Right hindlimb (tissue), 1 donor: ENCODE data around the gene SC5D.

Experiments
- DNase-seq: peaks from one replicate; pipeline ENCODE4 v3.0.0-alpha.2; 2018

SC5D gene, protein sequence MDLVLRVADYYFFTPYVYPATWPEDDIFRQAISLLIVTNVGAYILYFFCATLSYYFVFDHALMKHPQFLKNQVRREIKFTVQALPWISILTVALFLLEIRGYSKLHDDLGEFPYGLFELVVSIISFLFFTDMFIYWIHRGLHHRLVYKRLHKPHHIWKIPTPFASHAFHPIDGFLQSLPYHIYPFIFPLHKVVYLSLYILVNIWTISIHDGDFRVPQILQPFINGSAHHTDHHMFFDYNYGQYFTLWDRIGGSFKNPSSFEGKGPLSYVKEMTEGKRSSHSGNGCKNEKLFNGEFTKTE

DNA sequence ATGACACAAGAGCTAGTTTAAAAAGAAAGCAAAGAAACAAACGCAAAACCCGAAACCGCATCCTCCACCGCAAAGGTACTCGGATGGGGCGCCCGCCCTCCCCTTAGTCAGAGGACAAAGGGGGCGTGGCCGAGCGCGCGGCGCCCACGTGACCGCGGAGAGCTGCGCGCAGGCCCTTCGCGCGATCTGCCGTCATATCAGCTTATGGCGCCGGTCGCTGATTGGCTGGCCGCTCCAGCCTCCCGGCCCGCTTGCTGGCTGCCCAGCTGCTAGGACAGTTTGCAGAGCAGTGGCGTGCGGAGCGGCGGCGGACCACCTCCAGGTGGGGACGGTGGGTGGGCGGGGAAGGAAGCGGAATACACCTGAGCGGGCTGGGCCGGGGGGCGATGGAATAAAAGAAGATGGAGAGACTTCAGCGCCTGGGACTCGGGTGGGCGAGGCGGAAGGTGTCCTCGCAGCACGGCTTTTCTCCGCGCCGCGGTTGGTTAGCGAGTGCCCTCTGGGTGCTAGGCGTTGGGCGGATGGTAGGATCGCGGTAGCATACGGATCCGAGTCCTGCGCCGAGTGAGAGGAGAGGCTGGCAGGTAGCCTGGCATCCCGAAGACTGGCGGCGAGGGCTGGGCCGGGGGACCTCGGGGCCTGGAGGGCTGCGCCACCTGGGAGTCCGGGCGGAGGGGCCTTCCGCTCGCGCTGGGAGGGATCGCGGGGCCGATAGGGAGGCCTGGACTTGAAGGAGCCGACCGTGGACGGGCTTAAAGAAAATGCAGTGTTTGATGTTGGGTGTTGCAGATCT is at the start of gene SC5D:
SC5D (plus strand) TSS at position 277 of the 793 bp plus-strand sequence. CDS start 10,605 bp downstream, outside the sequence.
- DNase-seq = peak; percentile 95

DNA sequence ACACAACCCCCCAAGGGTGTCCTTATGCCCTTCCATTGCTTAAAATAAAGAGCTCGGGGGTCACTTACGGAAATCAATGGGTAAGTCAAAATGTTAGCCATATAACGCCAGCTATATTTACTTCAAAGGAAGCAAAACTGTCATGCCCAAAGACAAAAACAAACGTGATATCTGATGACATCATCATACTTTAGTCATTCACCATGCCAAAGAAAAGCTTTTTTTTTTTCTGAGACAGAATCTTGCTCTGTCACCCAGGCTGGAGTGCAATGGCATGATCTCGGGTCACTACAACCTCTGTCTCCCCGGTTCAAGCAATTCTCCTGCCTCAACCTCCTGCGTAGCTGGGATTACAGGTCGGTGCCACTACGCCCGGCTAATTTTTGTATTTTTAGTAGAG is 47.7 kb upstream of the SC5D start:
- no peak for DNase-seq

DNA sequence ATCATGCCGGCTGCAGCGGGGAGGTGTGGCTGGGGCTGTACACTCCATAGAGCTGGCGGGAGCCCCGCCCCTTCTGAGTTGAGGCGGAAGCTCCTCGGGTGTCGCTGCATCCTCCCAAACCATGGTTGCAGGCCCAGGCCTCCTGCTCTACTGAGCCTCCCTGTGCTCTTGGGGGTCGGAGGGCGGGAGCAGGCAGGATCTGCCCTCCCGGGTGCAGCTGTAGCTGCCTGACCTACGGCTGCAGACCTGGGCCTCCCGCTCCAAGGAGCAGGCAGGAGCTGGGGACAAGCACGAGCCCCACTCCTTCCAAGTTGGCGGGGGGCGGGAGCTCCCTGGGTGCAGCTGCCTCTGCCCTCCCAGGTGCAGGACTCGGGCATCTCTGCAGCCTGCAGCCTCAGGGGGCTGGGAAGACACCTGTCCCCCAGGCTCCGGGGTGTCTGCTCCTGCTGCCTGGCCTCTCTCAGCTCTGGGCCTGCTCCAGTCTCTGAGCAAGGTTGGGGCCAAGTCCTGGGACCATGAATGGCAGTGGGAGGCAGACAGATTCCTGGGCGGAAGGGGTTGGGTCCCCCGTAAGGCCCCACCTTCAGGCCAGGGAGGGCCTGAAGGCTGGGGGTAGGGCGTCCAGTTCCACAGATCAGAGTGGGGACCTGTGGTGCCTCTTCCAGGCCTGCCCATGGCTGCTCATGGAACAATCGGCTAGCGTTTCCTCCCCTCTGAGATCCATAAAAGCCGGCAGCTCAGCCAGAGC is 46.4 kb upstream of the SC5D start:
- no peak for DNase-seq

DNA sequence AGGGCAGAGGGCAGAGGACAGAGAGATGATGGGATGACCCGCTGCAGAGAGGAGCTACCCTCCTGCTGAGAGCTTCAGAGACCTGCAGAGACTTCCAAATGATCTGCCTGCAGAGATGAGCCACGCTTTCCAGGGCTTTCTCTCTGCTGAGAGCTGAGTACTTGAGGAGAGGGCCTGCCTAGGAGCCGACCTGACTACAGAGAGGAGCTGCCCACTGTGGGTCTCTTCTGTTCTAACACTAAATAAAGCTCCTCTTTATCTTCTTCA is 45.9 kb upstream of the SC5D start:
- DNase-seq = no peak

DNA sequence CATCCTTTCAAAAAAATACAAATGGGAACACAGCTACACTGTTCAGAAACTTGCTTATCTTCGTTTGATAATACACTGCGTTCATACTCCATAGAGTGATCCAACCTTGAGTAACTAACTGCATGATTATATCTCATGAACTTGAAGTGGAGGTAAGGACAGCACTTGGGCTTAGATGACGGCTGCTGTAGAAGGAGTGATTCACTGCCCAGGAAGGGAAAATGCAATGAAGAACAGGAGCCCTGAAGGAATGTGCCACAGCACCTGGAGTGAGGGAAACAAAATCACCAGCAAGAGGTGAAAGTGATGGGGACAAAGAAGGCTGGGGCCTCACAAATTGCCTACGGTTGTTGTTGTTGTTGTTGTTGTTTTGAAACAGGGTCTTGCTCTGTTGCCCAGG is 44.1 kb upstream of the SC5D start:
- DNase-seq = no peak

DNA sequence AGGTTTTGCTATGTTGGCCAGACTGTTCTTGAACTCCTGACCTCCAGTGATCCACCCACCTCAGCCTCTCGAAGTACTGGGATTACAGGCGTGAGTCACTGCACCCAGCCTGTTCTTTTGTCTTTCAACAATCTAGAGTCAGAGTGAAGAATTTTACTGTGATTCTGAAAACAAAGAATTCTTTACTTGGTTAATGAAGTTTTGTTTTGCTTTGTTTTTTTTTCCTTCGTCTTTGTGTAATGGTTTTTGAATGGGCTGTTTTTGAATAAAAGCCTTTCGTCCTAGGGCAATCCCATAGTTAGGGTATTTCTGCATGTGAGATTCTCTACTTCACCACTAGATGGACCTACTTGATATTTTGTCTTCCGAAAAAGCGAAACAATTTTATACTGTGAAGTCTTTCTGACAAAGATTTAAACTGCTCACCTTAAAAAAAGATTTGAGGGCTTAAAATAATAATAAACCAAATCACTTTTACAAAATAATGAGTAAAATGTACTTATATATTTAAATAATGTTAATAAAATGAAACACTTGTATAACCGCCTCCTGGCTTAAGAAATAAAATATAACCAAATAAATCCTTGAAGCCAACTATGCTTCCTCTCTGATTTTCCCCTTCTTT is 43.4 kb upstream of the SC5D start:
- no peak for DNase-seq

DNA sequence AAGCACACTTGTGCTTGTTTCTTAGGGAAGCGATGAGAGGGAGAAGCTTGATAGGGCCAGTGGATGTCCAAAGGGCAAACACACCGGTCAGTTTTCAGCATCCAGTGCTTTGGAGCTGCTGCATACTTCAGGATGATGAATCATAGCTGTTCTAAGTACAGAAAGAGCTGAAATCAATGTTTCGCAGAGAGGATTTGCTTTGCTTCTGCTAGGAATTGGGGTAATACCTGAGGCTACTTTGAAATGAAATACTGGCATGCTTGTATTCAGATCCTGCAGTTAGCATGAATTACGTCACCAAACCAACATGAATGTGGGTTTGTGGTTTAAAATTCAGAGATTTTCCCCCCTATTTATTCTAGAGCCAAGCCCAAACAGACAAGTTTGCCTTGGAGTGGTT is 41.7 kb upstream of the SC5D start:
- DNase-seq = no peak

DNA sequence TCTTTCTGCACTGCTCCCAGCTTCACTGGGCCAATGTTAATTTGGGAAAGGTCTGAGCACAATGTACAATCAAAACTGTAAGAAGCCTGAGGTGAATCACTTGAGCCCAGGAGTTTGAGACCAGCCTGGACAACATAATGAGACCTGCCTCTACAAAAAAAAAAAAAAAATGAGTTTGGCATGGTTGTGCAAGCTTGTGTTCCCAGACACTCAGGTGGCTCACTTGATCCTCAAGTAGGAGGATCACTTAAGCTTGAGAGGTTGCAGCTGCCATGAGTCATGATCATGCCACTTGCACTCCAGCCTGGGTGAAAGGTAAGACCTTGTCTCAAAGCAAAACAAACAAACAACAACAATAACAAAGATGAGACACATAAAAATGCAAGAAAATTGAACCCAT is 38.6 kb upstream of the SC5D start:
- no peak for DNase-seq

DNA sequence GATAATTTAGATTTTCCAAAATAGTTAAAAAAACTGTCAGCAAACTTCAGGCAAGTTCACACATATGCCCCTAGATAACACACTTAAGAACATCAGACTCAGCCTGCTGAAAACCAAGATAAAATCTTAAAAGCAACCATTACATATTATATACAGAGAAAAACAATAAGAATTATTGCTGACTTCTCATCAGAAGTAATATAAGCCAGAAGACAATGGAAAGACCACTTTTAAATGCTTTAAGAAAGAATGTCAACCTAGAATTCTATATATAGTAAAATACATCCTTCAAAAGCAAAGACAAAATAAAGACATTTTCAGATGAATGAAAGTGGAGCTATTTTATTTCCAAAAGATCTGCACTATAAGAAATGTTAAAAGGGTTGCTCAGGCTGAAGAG is 37.8 kb upstream of the SC5D start:
- no peak for DNase-seq

DNA sequence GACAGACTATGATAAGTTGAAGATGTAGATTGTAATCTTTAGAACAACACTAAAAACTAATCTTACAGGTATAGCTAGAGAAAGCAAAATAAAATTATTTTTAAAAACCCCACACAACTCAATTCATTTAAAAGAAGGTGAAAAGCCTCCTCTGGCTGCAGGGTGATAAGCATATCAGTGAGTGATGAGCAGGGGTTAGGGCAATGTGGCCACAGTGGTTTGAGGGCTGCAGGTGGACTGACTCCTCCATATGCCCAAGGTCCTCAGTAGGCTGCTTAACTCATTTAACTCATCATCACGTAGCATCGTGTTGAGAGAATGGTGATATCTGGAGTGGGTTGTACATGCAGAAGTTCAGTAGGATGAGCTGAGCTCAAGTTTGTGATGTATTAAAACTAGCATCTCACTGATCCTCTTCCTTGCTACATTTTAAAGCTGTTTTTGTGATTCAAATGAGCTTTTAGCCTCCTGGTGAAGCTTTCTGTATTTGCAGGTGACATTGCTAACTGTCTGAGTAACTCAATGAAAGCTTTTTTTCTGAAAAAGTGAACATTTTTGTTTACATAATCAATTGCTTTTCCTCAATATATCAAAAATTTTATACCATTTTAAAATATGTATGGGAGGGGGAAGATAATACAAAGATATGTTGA is 37.0 kb upstream of the SC5D start:
- no peak for DNase-seq

DNA sequence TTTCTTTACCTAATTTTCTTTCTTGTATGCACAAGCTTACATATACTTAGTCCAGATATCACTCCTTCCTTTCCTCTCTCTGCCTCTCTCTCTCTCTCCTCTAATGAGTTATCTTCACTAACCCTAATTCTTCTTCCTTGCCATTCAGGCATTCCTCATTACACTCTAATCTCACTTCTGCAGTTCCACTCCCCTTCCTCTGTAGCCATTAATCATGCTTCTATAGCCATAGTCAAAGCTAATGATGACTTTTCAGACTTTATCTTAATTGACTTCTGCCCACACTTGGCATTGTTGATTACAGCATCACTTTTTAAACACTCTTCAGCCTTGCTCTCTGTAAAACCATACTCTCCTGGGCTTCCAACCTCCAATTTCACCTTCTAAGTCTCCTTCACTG is 35.3 kb upstream of the SC5D start:
- DNase-seq = no peak

DNA sequence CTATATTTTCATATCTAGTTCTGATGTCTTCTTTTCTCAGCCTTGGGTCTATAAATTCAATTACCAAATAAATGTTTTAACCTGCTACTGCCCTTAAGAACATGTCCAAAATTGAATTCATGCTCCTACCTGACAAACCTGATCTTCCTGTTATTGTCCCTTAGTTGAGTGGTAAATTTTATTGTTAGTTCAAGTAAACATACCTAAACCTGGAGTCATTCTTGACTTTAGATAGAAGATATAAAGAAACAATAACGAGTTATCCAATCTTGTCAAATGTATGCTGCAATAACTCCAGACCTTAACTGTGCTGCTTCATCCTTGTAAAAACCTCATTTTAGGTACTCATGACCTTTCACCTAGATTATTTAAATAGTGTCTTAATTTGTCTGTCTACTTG is 34.6 kb upstream of the SC5D start:
- no peak for DNase-seq

DNA sequence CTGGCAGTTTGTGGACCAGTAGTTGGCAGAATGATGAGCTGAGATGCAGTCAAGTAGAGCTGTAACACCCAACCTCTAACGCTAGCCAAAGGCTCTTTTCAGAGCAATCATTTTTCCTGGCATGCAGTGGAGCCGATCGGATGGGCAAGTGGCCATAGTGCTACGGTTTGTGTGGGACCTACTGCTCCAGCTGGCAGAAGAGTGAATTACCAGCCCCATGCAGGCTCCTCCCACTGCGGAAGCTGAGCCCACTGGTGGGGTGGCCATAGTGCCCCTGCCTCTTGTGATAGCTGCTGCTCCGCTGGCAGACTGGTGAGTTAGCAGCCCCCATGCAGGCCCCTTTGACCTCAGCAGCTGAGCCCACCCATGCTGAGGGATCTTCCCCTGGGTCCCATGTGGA is 27.0 kb upstream of the SC5D start:
- no peak for DNase-seq

DNA sequence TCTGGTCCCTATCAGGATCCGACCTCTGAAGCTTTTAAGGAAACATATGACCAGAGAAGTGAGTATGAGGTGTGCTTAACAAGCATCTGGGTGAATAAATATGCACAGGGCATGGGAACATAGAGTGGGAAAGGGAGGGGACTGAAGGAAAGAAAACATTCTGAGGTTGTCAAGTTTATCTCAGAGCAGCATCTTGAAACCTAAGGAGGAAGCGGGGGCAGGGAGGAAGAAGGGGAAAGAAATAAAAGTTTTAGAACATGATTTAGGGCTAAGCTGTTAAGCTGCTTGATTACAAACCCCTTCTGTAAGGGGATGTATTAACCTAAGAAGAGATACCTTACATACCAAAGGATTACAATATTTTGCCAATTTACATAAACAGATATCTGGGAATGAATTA is 24.0 kb upstream of the SC5D start:
- DNase-seq = no peak

DNA sequence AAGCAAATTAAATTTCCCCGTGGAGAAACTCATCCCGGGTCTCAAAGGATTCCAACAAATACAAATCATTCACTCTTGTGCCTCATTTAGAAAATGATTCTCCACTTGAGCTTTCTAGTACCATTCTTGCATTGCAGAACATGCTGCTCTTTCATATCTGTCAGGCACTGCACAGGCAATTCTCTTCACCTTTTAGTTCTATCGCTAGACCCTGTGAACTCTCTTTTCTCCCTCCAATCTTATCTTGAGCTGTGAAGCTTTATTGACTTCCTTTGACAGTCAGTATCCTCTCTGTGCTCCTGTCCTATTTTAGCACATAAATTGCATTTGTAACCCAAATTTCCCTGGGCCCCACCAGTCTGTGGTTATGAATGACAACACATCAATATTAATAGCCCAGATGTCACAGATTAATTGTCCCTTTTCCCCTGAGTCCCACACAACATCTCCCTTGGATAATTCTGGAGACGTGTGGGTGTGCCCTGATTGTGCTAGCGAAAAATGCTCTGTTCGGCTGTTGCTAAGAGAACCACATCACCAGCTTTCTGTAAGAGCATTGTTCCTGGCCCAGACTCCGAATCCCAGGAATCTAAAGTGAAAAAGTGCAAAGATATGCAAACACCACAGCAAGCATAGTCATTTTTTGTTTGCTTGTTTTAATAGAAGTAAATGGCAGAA is 22.4 kb upstream of the SC5D start:
- DNase-seq = no peak

DNA sequence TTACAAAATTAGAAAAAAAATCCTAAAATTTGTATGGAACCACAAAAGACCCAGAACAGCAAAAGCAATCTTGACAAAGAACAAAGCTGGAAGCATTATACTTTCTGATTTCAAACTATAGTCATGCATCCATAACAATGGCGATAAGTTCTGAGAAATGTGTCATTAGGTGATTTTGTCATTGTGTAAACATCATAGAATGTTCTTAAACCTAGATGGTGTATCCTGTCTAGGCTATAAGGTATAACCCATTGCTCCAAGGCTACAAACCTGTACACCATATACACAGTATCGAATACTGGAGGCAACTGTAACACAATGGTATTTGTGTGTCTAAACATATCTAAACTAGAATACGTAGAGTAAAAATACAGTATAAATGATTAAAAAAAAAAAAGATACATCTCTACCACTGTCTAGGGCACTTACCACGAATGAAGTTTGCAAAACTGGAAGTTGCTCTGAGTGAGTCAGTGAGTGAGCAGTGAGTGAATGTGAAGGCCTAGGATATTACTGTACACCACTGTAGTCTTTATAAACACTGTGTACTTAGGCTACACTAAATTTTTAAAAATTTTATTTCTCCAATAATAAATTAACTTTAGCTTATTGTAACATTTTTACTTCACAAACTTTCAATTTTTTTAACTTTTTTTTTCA is 18.1 kb upstream of the SC5D start:
- no peak for DNase-seq

DNA sequence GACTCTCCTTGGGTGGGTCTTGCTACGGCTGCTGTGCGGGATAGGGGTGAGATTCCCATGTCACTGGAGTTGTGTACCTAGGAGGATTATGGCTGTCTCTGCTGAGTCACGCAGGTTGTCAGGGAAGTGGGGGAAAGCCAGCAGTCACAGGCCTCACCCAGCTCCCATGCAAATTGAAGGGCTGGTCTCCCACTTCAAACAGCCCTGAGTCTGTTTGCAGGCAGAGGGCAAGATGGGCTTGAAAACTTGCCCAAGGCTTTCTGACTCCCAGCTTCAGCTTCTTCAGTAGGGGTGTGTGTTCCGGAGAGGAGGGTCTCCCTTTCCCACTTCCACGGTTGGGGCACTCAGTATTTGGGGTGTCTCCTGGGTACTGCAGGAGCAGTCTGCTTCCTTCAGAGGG is 10.9 kb upstream of the SC5D start:
- DNase-seq = no peak

DNA sequence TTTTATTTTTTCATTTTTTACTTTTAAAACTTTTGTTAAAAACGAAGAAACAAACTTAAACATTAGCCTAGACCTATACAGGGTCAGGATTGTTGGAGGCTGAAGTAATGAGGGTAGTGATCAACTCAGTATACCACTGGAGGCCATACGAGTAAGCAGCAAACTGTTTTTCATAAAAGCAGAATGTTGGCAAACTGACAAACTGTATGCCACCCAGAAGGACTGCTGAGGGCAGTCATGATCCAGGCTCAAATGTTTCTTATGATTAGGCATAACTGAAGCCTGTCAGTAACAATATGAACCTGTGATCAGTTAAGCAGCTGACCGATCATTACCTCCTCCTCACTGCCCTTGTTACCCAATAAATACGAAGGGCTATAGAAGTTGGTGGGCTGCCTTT is 10.2 kb upstream of the SC5D start:
- no peak for DNase-seq

DNA sequence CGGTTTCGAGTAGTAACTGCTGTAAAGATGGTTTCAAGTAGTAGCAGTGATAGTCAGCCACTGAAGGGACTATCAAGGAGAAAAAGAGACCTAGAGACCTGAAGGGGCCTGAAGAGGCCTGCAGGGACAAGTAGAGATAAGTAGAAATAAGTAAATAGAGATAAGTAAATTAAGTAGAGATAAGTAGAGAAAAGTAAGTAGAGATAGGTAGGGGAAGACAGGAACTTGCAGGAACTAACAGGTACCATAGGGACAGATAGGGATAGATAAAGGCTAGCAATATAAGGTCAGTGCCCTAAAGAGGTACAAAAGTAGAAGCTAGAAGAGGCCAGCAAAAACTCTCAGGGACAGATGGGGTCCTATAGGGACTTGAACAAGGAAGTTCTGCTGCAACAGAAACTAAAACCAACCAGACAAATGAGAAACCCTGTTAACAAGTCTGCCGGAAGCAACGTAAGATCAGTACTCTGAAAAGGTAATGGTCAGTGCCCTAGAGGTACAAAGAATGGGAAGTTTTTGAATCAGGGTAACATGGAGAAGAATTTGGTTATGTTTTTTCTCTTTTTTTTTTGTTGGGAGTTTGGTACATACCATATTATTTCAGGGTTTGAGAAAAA is 9.6 kb upstream of the SC5D start:
- no peak for DNase-seq

DNA sequence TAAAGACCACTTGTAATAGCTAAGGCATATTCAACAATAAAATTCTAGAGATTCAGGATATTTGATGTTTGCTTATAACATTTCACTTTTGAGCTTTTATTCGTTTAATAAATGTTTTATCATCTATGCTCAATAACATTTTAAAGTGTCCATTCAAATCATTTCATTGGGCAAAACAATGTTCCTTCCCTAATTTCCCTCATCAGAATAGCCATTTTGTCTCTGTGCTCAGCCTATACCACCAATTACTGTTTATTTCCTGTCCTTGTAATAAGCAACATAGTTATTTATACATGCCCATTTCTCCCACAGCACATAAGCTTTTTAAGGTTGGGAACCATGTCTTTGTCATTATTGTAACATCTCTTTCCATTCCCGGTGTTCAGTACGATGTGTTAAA is 1.3 kb upstream of the SC5D start:
- DNase-seq = no peak

DNA sequence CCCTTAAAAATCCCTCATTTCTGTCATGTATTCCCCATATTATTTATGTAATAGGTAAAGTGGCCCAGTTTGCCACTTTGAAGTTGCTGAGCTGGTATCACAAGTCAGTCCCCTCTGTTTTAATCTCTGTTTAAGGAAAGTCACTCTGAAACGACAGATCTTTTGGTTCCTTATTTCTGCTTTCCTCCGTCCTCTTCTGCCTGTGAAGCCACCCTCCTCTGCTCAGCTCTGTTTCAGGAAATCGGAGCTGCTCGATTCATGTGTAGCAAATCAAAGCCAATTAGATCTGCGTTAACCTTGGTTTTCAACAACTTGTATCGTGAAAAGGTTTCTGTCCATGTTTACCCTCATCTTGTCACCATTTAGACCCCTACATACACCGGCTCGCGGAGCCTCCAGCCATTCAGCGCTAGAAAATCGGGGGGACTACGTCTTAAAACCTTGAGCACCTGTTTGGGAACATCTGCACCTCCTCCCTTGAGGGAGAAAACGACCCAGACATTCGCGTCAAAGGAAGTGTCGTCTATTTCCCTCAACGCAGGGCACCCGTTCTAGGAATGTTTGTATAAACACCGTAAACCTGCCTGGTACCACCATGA is 576 bp upstream of the SC5D start:
- no peak for DNase-seq
